Stimulated activated naive CD8-positive, alpha-beta T cell treated with anti-CD3 and anti-CD28 coated beads, Interleukin-15, amount 100 ng/mL, for 72 hours (primary cell): ENCODE results near the gene DKC1.

Experiments
- ATAC-seq: fragments of 150-1000 bp; cut with Tn5 transposase; 2 replicates; pipeline ENCODE4 v1.10.0; 2021; ENCODE audit warnings: mild to moderate bottlenecking, moderate library complexity
- DNase-seq, 2 donors: peaks; one replicate each; pipeline ENCODE4 v3.0.0; 2021 to 2022
- H3K27ac Mint-ChIP-seq, 2 donors: one replicate each; pipeline ENCODE4 v1.8.0; 2022; ENCODE audit warnings: mild to moderate bottlenecking in 2 of 2, mixed read lengths in 2 of 2, moderate library complexity in 2 of 2
- H3K27me3 Mint-ChIP-seq: one replicate; pipeline ENCODE4 v1.8.0; 2022; ENCODE audit warnings: mixed read lengths
- H3K4me1 Mint-ChIP-seq: one replicate; pipeline ENCODE4 v1.8.0; 2022; ENCODE audit warnings: mild to moderate bottlenecking, mixed read lengths
- H3K4me3 Mint-ChIP-seq, 2 donors: one replicate each; pipeline ENCODE4 v1.8.0; 2022; ENCODE audit warnings: mild to moderate bottlenecking in 2 of 2, mixed read lengths in 2 of 2, moderate library complexity in 1 of 2
- H3K9me3 Mint-ChIP-seq, 2 donors: one replicate each; pipeline ENCODE4 v1.8.0; 2022; ENCODE audit warnings: mixed read lengths in 2 of 2

Gene DKC1

DNA sequence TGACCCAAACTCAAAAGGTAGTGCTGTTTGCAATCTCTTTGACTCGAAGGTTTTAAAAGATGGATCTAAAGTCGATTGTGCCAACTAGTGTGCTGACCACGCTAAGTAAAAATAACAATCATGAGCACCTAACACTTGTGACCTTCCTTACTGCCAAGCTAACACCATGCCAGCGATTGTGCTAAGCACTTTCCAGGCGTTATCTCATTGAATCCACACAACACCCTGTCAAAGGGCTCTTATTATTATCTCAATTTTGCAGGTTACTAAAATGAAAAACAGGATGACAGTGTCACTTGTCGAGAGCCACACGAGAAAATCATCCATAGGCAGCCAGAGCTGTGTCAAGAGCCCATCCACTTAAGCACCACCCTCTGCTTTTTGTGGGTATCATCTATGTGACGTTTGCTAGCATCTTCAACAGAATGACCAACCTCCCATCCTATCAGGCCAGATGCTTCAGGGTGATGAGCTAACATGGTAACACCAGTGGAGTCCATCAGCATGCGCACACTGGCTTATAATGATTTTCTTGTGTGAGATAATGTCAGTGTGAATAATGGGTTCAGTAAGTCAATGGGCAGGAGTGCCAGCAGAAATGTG, 10.9 kb upstream of the DKC1 start:
- DNase-seq, result no peak
- ATAC-seq, result no peak
- Mint-ChIP-seq H3K9me3 (no peaks in the 10 kb centered on the region), H3K4me1 (peaks cover 5% of the 10 kb centered on the region), H3K4me3 (peak overlapping the region; percentile 72 to 77), H3K27me3 (no peaks in the 10 kb centered on the region), H3K27ac (peak overlapping the region in 1 of 2 donors; percentile 37)

DNA sequence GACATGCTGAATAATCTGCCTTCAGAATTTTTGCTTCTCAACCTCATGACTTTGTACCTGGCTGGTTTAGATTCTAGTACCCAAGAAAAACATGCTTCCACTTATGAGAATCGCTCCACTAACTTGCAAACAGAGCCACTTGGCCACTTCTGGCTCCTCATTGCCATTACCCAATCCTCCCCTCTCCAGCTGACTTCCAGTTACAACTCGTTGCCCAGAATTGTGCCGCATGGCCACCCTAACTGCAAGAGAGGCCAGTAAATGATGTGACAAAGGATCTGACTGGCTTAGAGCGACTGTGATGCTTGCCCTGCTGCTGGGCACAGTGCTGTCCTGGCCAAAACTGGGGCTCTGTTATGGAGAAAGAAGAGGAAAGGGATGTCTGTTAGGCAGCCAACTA, 4.0 kb upstream of the DKC1 start:
- DNase-seq (no peak), ATAC-seq (no peak)
- Mint-ChIP-seq H3K4me3 (no peak overlapping the region), H3K27me3 (no peaks in the 10 kb centered on the region), H3K9me3 (no peaks in the 10 kb centered on the region), H3K4me1 (peaks cover 13% of the 10 kb centered on the region), H3K27ac (no peak overlapping the region)

DNA sequence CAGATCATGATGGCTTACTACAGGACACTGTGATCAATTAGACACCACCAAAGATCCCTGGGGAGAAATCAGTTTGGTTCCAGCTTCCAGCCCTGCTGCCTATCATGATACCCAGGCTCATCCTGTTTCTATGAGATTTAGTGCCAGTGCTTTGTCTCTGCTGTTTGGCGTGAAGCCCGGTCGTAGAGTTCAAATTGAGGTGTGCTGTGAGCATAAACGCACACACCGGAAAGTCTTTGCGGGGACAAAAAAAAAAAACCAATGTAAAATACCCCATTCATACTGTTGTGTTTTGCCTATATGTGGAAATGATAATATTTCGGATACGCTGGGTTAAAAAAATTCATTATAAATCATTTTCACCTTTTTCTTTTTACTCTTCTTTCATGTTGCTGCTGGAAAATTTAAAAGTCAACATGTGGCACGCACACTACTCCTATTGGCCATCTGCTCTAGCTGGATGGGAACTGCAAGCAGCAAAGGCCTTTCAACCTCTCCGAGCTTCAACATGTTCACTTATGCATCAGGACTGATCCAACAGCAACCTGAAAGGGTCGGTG, 607 bp upstream of the DKC1 start:
- Mint-ChIP-seq H3K4me1 (peaks cover 29% of the 10 kb centered on the region), H3K9me3 (no peaks in the 10 kb centered on the region), H3K27me3 (no peaks in the 10 kb centered on the region), H3K27ac (peak overlapping the region; percentile 94 to 97), H3K4me3 (peak overlapping the region; percentile 88 to 89)
- DNase-seq (peak in 1 of 2 donors; percentile 14), ATAC-seq (no peak)

DNA sequence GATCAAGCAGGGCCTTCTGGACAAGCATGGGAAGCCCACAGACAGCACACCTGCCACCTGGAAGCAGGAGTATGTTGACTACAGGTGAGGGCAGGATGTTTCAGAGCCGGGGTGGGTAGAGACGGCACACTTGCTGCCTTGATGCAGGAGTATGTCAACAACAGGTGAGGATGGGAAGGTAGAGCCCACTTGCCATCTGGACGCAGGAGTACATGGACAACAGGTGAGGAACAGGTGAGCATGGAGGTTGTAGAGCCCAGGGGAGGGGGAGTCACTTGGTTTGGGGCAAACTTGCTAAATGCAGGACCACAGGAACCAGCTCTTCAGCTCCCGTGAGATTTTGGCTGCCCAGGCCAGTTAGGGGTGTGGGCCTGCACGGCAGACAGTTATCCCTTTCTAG, 12.0 kb downstream of the DKC1 start:
- Mint-ChIP-seq H3K27ac (peak overlapping the region; percentile 61 to 80), H3K27me3 (no peaks in the 10 kb centered on the region)
- no peak for ATAC-seq

DNA sequence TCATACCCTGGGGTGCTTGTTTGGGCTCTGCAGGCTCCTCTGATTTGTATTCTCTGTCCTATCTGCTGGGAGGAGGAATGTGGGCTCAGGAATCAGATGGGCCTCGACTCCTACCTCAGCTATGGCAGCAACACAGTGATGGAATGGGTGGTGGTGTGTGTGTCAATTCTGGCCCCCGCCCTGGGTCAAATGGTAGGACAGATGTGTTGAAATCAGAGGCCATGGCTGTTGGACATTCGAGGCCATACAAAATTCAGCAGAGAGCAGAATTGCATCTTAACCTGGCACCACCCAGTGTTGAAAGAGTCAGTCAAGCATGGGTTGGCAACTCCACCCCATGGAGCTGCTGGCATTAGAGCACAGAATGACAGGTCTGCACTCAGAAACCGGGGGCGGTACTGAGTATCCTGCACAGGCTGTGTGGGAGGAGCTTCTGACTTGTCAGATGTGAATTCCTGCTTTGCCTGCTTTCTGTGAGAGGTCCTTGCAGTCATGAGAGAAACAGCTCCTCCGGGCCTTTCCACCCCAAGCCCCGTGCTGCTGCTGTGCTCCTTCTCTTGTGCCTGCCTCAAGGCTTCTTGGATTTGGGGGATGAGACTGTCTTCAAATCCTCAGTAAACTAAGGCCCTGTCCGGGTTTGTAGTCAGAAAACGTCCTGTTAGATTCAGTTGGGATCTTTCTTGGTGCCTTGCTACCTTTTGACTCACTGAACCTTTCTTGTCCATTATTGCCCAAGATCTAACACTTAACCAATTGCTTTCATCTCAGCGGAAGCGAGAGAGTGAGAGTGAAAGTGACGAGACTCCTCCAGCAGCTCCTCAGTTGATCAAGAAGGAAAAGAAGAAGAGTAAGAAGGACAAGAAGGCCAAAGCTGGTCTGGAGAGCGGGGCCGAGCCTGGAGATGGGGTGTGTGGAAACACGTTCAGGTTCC, 13.0 kb downstream of the DKC1 start:
- Mint-ChIP-seq H3K27ac (peak overlapping the region in 1 of 2 donors; percentile 59), H3K4me1 (peaks cover 28% of the 10 kb centered on the region), H3K9me3 (no peaks in the 10 kb centered on the region), H3K4me3 (no peak overlapping the region), H3K27me3 (no peaks in the 10 kb centered on the region)
- DNase-seq, result no peak
- ATAC-seq, result peak; percentile 67

More for the DNA sequence above, 12.0 kb downstream of the DKC1 start:
- no peak for DNase-seq
- Mint-ChIP-seq H3K4me3 (no peak overlapping the region), H3K9me3 (no peaks in the 10 kb centered on the region), H3K4me1 (peaks cover 28% of the 10 kb centered on the region)

DNA sequence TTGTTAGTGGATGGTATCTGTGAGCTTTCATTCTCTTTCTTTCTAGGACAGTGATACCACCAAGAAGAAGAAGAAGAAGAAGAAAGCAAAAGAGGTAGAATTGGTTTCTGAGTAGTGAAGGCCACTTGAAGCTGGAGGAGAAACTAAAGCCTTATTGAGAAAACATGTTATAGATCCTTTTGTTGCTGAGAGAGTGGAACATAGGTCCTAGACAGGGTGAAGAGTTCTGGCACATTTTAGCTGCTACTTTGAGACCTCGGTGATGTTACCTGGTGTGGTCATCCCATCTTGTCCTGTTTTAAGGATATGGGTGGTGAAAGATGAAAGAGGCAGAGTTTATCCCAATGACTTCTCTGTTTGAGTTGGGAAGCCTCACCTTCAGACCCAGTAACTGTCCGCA, 14.1 kb downstream of the DKC1 start:
- DNase-seq (no peak), ATAC-seq (no peak)
- Mint-ChIP-seq H3K27ac (no peak overlapping the region), H3K9me3 (no peaks in the 10 kb centered on the region), H3K4me3 (no peak overlapping the region), H3K4me1 (peaks cover 26% of the 10 kb centered on the region), H3K27me3 (no peaks in the 10 kb centered on the region)

DNA sequence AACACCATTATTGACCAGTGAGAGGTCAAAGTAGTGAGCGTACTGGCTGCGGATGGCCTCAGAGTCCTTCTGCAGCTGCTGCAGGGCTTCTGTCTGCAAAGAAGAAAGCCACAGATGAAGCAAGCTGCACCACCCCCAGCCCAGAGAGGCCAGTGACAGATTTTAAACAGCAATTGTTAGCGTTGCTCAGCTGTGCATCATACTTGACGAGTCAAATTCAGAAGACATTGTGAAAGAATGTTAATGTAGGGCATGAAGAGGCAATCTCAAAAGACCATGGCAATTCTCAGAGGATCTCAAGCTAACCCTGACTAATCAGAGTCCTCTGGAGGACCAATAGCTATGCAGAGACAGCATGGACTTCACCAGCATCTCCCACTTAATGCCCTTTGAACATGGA, 16.6 kb downstream of the DKC1 start:
- Mint-ChIP-seq H3K27me3 (no peaks in the 10 kb centered on the region), H3K4me1 (peaks cover 40% of the 10 kb centered on the region), H3K9me3 (no peaks in the 10 kb centered on the region), H3K4me3 (no peak overlapping the region), H3K27ac (no peak overlapping the region)
- DNase-seq (no peak), ATAC-seq (no peak)

DNA sequence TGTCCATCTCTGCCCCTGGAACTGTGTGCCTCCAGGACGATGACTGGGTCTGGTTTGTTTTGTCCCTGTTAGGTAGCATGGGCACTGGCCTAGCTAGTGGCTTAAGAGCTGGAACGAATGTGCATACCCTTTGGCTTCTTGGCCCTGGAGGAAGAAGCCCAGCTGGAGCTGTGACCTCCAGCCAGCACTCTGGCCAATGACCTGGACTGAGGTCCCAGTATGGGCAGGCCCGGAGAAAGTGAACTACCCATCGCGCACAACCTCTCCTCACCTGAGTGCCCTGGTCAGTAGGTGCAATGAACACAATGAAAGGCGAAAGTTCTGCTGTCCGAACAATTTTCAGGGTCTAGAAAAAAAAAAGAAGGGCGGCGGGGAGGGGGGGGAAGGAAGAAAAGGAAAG, 18.3 kb downstream of the DKC1 start:
- peaks cover 34% of the 10 kb centered on the region for H3K4me1 Mint-ChIP-seq
- no peak overlapping the region for H3K27ac Mint-ChIP-seq
- ATAC-seq, result no peak
- H3K27me3 Mint-ChIP-seq, result no peaks in the 10 kb centered on the region
- no peak for DNase-seq
- H3K4me3 Mint-ChIP-seq, result no peak overlapping the region
- H3K9me3 Mint-ChIP-seq, result no peaks in the 10 kb centered on the region

DNA sequence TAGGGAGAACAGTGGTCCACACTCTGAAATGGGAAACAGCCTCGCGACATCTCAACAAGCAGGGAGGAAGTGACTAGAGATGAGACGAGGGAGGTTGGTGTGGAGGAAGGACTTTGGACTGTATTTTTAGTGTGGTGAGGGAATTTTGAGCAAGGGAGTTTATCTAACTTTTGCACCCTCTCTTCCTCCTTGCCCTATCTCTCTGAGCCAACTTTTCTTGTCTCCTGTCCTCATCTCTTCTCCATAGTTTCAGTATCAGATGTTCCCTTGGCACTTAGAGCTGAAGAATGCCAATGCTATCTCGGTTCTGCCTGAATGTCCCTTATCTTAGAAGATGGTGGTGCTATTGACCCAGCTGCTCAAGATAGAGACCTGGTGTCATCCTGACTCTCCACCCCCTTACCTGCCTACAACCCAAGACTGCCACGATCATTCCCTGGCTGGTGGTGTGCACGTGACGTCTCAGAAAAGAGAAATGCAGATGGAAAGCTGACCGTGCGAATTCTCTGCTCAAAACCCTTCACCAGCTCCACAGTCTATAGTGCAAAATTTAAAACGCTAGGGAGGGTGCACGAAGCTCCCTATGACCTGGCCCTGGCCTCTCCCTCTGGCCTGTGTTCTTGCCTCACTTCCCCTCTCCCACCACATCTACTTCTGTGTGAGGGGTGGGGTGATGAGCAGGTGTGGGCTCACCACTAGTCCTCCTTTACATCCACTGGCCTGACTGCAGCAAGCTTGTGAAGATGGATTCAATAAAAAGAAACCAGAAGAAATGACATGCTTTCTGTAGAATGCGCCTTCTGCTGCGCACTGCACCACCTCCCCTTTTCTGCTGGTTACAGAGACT, 21.7 kb downstream of the DKC1 start:
- Mint-ChIP-seq H3K4me1 (peaks cover 32% of the 10 kb centered on the region), H3K27ac (no peak overlapping the region), H3K4me3 (peak overlapping the region; percentile 67 to 75), H3K27me3 (no peaks in the 10 kb centered on the region), H3K9me3 (no peaks in the 10 kb centered on the region)
- DNase-seq (no peak), ATAC-seq (no peak)

DNA sequence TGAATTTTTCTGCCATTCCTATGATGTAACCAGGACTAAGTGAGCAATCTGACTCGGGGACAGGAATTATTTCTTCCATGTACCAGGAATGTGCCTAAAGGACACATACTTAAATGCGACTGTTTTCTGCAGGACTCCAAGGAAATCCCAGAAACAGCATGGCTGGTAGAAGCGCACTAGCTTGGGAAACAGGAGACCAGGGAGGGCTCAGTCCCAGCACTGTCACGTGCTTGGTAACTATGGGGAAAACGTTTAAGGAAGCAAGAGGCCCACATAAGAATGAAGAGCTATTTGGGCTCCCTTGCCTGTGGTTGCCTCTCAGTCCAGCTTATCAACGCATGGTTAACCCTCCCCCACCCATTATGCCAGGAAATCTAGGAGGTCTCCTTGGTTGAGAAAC, 23.1 kb downstream of the DKC1 start:
- peaks cover 32% of the 10 kb centered on the region for H3K4me1 Mint-ChIP-seq
- H3K4me3 Mint-ChIP-seq, result no peak overlapping the region
- H3K9me3 Mint-ChIP-seq, result no peaks in the 10 kb centered on the region
- no peaks in the 10 kb centered on the region for H3K27me3 Mint-ChIP-seq
- no peak for ATAC-seq
- no peak overlapping the region for H3K27ac Mint-ChIP-seq
- no peak for DNase-seq

DNA sequence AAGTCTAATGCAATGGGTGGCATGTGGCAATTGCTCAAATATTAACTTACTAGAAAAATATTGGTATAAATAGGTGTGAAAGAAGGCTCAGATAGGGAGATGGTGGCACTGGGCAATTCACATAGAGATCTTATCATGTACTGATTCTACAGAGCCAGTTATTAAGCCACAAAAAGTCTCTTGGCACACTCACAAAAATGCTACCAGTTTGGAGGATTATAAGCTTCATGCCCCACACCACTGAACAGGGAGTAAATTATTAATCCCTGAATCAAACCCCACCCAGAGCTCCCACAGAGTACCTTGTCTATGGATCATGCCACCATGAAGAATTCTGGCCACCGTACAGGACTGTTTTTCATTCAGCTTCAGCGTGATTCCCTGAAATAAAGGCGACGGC, 28.8 kb downstream of the DKC1 start:
- ATAC-seq, result no peak
- H3K4me3 Mint-ChIP-seq, result no peak overlapping the region
- H3K9me3 Mint-ChIP-seq, result no peaks in the 10 kb centered on the region
- no peak for DNase-seq
- H3K27ac Mint-ChIP-seq, result no peak overlapping the region
- peaks cover 22% of the 10 kb centered on the region for H3K4me1 Mint-ChIP-seq
- H3K27me3 Mint-ChIP-seq, result no peaks in the 10 kb centered on the region

DNA sequence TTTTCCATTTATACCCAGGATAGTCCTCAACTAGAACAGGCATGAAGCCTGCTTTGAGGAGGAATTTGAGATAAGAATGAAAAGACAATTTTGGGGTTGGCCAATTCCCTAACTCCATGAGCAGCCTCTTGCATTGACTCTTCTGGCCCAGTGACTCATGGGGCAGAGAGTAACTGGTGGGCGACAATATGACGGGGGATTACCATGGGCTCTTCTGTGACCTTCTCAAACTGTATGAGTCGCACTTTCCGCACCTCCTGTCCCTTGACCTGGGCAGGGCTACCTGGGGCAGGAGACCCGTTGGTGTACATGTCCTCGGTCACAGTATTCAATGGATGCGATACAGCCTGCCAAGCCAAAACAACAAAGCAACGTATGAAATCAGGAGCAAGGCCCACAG, 29.3 kb downstream of the DKC1 start:
- Mint-ChIP-seq H3K27me3 (no peaks in the 10 kb centered on the region), H3K27ac (no peak overlapping the region), H3K9me3 (no peaks in the 10 kb centered on the region), H3K4me3 (no peak overlapping the region), H3K4me1 (peaks cover 22% of the 10 kb centered on the region)
- ATAC-seq (no peak), DNase-seq (peak in 1 of 2 donors; percentile 15)

DNA sequence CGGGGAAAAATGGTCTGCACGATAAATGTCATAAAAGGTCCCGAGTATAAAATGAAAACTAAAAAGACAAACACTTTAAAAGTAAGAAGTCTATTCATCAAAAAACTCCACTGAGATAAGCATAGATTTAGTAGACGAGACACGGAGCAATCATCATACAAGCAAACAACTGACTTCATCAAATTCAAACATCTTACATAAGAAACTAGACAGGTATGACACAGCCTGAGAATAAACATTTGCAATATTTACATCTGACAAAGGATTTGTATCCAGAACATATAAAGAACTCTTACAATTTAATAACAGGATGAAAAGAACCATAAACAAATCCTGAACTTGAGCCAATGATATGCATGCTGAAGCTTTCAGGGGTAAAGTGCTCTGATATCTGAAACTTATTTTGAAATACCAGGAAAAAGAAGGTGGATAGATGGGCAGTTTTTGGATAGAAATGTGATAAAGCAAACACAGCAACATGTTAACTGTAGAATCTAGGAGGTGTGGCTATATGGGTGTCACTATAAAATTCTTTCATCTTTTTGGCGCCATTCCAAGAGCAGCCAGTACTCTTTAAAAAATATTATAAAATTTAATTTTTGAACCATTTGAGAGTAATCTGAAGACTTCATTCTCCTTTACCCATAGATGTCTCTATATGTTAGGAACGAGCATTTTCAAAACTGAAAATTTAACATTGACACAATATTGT, 30.6 kb downstream of the DKC1 start:
- no peak overlapping the region for H3K27ac Mint-ChIP-seq
- H3K9me3 Mint-ChIP-seq, result no peaks in the 10 kb centered on the region
- ATAC-seq, result no peak
- H3K4me1 Mint-ChIP-seq, result peaks cover 22% of the 10 kb centered on the region
- no peak overlapping the region for H3K4me3 Mint-ChIP-seq
- no peaks in the 10 kb centered on the region for H3K27me3 Mint-ChIP-seq
- DNase-seq, result no peak

DNA sequence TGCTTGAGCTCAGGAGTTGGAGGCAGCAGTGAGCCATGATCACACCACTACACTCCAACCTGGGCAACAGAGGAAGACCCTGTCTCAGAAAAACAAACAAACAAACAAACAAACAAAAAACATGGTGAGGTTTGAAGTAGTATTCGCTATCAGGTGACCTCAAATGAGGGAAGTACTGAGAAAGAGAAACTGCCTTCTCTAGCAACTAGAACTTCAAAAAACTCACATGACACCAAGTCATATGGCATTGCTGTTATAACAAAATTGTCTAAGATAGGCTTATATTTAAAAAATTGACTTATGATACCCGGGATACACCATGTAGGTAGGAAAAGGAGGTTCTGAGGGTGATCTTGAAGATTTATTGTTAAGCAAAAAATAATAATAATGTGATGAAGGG, 32.4 kb downstream of the DKC1 start:
- Mint-ChIP-seq H3K27ac (no peak overlapping the region), H3K9me3 (no peaks in the 10 kb centered on the region), H3K27me3 (no peaks in the 10 kb centered on the region), H3K4me3 (no peak overlapping the region), H3K4me1 (peaks cover 39% of the 10 kb centered on the region)
- ATAC-seq (no peak), DNase-seq (no peak)

DNA sequence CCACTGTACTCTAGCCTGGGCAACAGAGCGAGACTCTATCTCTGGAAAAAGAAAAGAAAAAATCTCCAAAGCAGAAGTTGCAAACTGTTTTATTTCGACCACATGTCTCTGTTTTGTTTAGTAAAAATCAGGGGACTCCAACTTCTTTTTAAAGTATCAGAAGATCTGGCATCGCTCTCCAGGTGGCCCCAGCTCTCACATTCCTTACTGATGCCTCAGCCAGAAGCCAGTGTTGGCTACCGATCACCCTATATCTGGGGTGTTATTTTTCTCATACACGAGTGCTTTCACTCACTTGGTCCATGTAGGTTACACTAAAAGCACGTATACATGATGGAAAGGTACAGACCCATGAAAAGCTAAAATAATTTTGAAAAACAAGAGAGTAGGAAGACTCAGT, 34.3 kb downstream of the DKC1 start:
- Mint-ChIP-seq H3K27ac (peak overlapping the region in 1 of 2 donors; percentile 27), H3K4me1 (peaks cover 49% of the 10 kb centered on the region), H3K27me3 (no peaks in the 10 kb centered on the region), H3K4me3 (no peak overlapping the region), H3K9me3 (no peaks in the 10 kb centered on the region)
- DNase-seq (no peak), ATAC-seq (no peak)
